Hindlimb muscle (tissue), 1 donor: Measurements from ENCODE around the gene VPS37D. TPM values are rescaled to one million over a fixed set of nuclear protein-coding genes. Genes with fewer than 3 reads are reported as not detected.
"Not testable (repeated sequence)": the region's sequence is repeated elsewhere in the genome, so short reads cannot be mapped to it uniquely, and the experiment has no call there.

ENCODE experiments used
- DNase-seq: peaks from one replicate; pipeline ENCODE4 v3.0.0-alpha.2; 2013
- polyA plus RNA-seq: library from polyadenylated mRNA; unstranded; fragments of 120-200 nt; gene quantifications from one replicate; pipeline ENCODE4 v1.2.1, GENCODE V29; 2013; ENCODE audit not compliant: insufficient read length

Gene VPS37D
- polyA plus RNA-seq, 1 donor: 3.1 TPM

- DNase-seq: no peak
Measured at GRCh38 chr7:73646785-73647724, 20.6 kb upstream of the VPS37D start.

DNA sequence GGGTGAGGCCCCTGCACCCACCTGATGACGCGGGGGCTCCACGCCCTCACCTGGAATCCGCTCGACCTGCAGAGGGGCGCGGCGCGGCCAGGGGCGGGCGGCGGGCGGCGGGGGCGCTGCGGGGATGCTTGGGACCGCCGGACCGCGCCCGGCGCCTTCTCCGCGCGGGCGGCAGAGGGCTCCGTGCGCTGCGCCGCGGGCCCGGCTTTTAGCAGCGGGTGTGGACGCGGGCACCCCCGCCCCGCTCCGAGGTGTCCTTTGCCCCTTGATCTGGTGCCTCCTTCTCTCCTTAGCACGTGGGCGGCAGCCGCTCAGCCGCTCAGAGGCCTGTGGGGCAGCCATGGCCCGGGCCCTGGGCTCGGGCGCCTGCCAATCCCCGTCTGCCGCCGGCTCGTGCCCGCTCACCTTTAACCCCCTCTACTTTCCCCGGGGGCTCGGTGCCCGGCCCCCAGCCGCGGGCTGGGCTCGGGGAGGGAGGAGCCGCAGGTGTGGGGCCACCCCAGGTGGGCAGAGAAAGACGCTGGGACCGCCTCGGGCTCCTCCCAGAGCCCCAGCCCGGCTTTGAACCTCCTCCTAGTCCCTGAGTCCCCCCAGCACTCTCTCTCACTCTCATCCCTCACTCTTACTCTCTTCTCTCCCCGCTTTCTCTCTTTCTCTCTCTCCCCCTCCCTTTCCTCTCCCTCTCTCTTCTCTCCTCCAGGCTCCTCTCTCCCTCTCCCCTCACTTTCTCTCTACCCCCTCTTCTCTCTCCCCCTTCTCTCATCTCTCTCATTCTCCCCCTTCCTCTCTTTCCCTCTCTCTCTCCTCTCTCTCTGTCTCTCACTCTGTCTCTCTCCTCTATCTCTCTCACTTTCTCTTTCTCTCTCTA is 19.7 kb upstream of the VPS37D start:
- DNase-seq: no peak

- DNase-seq: no peak
Measured at GRCh38 chr7:73648593-73649332, 18.9 kb upstream of the VPS37D start.

DNA sequence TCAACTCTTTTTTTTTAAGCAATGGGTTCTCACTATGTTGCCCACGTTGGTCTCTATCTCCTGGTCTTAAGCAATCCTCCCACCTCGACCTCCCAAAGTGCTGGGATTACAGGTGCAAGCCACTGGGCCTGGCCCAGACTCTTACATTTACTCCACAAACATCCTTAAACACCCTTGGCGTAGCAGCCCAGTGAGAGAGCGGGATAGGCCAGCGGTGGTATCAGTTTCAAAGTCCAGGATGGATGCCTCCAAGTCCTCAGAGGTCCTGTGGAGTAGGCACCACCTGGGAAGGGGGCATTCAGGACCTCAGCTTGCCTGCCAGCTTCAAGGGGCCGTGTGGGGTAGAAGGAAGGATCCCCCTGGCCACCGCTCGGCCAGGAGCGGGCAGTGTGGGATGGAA is 18.1 kb upstream of the VPS37D start:
- no peak for DNase-seq

- no peak for DNase-seq
Measured at GRCh38 chr7:73650524-73650923, 17.1 kb upstream of the VPS37D start.

- no peak for DNase-seq
Measured at GRCh38 chr7:73652541-73652949, 15.1 kb upstream of the VPS37D start.

GRCh38 chr7:73655309-73655708 is 12.3 kb upstream of the VPS37D start:
- DNase-seq: not testable (repeated sequence)

DNA sequence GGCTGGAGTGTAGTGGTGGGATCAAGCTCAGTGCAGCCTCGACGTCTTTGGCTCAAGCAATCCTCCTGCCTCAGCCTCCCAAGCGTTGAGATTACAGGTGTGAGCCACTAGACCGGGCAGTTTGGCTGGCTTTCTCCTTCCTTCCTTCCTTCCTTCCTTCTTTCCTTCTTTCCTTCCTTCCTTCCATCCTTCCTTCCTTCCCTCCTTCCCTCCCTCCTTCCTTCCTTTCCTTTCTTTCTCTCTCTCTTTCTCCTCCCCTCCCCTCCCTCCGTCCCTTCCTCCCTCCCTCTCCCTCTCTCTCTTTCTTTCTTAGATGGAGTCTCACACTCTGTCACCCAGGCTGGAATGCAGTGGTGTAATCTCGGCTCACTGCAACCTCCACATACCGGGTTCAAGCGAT is 7.6 kb upstream of the VPS37D start:
- no peak for DNase-seq

GRCh38 chr7:73660594-73660993 is 7.0 kb upstream of the VPS37D start:
- not testable (repeated sequence) for DNase-seq

- no peak for DNase-seq
Measured at GRCh38 chr7:73663033-73663432, 4.6 kb upstream of the VPS37D start.

DNA sequence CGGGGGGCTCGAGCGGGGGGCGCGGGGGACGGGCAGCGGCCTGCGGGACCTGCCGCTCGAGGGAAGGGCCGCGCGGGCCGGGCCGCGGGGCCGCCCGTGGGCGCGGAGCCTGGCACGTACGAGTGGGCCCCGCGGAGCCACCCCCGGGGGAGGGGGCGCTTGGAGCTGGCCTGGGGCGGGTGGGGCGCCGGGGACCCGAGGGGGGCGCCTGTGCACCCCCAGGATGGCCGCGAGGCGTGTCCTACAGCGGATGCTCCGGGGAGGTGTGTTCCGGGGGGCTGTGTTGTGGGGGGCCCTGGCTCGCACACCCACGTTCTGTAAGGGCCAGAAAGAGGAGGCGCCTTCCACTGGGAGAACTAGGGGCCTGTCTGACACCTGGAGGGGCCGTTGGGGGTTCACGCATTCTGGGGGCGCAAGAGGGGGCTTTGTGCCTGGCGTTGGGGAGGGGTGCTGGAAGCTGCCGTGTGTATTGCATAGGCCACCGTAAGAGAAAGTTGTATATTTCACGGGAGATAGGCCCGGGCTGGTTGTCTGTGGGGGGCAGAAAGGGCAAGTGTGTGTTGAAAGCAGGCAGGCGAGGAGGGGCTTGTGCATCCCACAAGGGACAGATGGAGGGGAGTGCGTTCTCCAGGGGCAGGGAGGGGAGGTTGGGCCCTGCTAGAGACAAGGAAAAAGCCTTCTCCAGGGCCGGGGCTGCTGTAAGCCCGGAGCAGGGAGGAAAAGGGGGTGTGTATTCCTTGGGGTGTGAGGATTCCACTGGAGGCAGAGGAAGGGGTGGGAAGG is 663 bp downstream of the VPS37D start:
- no peak for DNase-seq

DNA sequence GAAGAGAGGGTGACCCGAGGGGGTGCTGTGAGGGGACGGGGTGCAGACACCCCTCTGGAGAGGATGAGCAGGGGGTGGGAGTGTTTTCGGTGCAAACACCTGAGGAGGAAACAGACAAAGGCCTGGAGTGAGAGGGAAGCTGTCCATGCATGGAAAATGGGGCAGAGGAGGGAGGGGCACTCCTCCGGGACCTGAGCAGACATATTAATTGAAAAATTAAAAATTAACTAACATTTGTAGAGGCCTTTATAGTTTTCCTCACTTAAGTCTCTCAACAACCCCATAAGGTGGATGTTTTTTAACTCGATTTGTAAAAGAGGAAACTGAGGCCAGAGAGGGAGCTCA is 1.2 kb downstream of the VPS37D start:
- no peak for DNase-seq

GRCh38 chr7:73669288-73669701 is 1.7 kb downstream of the VPS37D start:
- DNase-seq: no peak

DNA sequence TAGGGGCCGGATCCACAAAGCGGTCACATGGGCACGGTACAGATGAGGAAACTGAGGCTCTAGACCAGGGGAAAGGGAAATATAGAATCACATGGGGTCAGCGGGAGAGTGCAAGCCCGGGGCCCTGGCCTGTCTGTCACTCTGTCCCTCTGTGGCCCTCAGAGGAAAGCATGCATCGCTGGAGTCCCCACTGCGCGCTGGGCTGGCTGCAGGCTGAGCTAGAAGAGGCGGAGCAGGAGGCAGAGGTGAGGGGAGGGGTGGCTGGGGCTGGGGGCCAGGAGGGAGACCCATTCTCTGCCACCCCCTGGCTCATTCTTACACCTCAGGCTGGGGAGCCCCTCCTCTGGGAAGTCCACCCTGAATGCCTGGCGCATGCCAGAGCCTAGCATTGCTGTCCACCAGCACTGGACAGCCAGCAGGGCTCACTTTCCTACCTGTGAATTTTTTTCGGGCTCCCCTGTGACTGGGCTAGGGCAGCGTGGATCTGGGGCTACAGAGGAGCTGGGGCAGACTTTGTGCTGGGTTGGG is 2.3 kb downstream of the VPS37D start:
- DNase-seq: no peak

- DNase-seq: no peak
Measured at GRCh38 chr7:73671322-73671661, 3.7 kb downstream of the VPS37D start.

DNA sequence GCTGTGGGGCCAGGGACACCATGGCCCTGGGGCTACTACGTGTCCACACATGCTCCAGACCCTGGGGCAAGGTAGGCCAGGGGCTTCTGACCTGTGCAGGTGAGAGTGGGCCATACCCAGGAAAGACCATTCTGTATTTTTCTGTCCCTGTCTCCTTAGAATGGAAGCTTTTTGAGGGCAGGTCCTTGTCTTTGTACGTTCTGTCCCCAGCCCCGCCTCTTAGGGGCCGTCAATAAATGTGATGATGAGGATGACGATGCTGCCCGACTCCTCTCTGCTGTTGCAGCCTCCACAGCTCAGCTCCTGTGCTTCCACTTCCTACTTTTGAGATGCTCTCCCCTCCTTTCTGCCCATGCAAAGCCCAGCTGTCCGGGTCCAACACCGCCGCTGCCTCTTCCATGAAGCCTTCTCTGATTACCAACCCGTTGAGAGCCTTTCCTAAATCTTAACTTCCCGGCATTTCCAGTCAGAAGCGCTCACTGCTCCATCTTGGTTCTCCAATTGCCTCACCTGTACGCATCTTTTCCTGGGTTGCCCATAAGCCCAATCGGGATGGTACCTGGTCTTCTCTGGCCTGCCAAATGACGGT is 4.3 kb downstream of the VPS37D start:
- DNase-seq: no peak

- DNase-seq: no peak
Measured at GRCh38 chr7:73674468-73675124, 7.0 kb downstream of the VPS37D start.

- not testable (repeated sequence) for DNase-seq
Measured at GRCh38 chr7:73676062-73676461, 8.4 kb downstream of the VPS37D start.

GRCh38 chr7:73678862-73679261 is 11.2 kb downstream of the VPS37D start:
- no peak for DNase-seq

DNA sequence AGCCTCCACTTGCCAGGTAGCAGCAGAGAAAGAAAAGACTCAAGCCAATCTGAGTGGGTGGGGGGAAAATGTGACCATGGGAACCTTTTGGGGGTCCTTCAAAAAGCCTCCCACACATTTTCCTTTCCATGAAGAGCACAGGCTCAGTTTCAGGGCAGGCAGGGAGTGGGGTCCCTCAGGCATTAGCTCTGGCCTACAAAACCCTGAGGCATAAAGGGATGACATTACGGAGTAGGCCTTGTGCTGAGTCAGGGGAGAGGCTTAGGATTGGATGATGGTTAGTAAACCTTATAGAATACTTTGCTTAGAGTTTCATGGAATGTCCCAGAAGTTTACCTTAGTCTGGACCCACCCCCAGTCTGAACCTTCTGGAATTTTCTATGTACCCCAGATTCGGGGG is 12.1 kb downstream of the VPS37D start:
- no peak for DNase-seq

GRCh38 chr7:73680501-73680900 is 12.9 kb downstream of the VPS37D start:
- DNase-seq: no peak
